Measurements from ENCODE around the gene SOBP. TPM values are rescaled to one million over a fixed set of nuclear protein-coding genes. Genes with fewer than 3 reads are reported as not detected.

SOBP gene
- total RNA-seq, 4 donors from 2014 or later: 0.26 to 1.5 (median 0.55) TPM

DNA sequence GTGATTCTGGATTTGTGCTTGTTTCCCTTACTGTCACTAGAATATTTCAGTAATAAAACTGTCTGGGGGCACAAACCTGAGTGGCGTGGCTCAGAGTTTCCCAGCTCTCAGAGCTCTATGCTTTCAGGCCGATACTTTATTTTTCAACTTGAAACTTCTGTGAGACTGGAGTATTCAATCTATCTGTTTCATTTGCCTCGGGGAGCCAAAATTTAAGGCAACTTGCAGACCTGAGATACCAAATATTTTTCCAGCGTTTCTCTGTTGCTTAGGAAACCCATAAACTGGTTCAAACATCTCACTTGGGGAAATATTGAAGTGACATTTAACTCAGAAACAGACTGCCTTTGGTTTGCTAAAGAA lies 74.7 kb downstream of the SOBP start:
- 33% methylated on average over 4 of the region's 4 CpGs for WGBS
- H3K27me3 ChIP-seq: no peaks in the 10 kb centered on the region
- no peak for DNase-seq (ENCODE audit: low spot score in 2 of 2)
- H3K4me1 ChIP-seq: no peaks in the 10 kb centered on the region
- H3K9me3 ChIP-seq: no peaks in the 10 kb centered on the region
- no peak overlapping the region for H3K4me3 ChIP-seq
- no peak for TF ChIP-seq POLR2AphosphoS5 (IDR thresholded peaks at IDR 0.05)
- TF ChIP-seq EP300 (IDR thresholded peaks at IDR 0.05): no peak
- TF ChIP-seq POLR2A (IDR thresholded peaks at IDR 0.05): no peak
- TF ChIP-seq, protein P1, sequence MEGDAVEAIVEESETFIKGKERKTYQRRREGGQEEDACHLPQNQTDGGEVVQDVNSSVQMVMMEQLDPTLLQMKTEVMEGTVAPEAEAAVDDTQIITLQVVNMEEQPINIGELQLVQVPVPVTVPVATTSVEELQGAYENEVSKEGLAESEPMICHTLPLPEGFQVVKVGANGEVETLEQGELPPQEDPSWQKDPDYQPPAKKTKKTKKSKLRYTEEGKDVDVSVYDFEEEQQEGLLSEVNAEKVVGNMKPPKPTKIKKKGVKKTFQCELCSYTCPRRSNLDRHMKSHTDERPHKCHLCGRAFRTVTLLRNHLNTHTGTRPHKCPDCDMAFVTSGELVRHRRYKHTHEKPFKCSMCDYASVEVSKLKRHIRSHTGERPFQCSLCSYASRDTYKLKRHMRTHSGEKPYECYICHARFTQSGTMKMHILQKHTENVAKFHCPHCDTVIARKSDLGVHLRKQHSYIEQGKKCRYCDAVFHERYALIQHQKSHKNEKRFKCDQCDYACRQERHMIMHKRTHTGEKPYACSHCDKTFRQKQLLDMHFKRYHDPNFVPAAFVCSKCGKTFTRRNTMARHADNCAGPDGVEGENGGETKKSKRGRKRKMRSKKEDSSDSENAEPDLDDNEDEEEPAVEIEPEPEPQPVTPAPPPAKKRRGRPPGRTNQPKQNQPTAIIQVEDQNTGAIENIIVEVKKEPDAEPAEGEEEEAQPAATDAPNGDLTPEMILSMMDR (IDR thresholded peaks at IDR 0.05): no peak
- H3K27ac ChIP-seq: no peak overlapping the region
- H3K36me3 ChIP-seq: no peaks in the 10 kb centered on the region

DNA sequence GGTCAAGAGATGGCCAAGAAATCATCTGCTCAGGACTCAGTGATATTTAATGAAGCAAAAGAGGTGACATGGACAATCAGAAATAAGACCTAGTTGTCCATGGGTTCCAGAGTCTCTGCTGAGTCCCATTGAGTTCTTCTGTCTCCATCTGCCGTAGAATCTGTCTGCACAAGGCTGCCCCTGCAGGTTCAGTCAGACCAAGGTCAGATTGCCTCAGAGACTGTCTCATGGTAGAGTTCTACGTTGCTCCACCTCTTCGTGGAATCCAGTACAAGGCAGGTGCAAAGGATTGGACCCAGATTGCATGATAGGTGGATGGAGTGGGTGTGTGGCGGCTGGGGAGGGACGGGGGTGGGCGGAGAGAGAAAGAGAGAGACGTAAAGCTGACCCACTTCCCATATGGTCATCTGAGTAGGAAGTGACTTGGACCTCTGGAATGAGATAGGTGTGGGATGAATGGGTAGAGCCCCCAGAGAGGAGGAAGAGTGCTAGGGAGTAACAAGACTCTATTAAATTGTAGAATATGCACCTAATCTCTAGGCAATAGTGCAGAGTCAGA lies 75.3 kb downstream of the SOBP start:
- H3K9me3 ChIP-seq: no peaks in the 10 kb centered on the region
- H3K27me3 ChIP-seq: no peaks in the 10 kb centered on the region
- no peak for DNase-seq (ENCODE audit: low spot score in 2 of 2)
- no peaks in the 10 kb centered on the region for H3K36me3 ChIP-seq
- H3K4me3 ChIP-seq: no peak overlapping the region
- no peak for TF ChIP-seq POLR2A (IDR thresholded peaks at IDR 0.05)
- no peak for TF ChIP-seq EP300 (IDR thresholded peaks at IDR 0.05)
- TF ChIP-seq POLR2AphosphoS5 (IDR thresholded peaks at IDR 0.05): no peak
- TF ChIP-seq, protein P1 (IDR thresholded peaks at IDR 0.05): no peak
- no peaks in the 10 kb centered on the region for H3K4me1 ChIP-seq
- WGBS: 95% methylated on average over 7 of the region's 7 CpGs
- no peak overlapping the region for H3K27ac ChIP-seq

DNA sequence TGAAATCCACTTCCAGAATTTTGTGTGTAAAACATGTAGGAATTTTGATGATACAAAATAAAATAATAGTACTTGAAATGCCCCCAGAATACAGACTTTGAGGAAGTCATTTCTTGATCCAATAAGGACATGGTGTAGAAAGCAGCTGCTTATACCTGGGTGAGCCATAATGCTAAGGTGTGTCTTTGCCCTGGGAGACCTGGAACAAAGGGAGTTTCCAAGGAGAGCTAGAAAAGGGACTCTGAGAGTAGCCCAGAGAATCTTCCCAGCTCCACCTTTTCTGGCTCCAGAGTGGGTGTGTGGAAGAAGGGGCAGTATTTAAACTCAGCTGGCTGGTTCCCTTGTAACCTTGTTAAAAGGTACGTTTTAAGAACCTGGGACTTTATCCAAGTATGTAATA lies 77.7 kb downstream of the SOBP start:
- H3K4me3 ChIP-seq: no peak overlapping the region
- H3K4me1 ChIP-seq: no peaks in the 10 kb centered on the region
- 50% methylated on average over 1 of the region's 1 CpG for WGBS
- TF ChIP-seq EP300 (IDR thresholded peaks at IDR 0.05) (no peak), POLR2A (IDR thresholded peaks at IDR 0.05) (no peak), POLR2AphosphoS5 (IDR thresholded peaks at IDR 0.05) (no peak)
- TF ChIP-seq, protein P1 (IDR thresholded peaks at IDR 0.05): no peak
- no peaks in the 10 kb centered on the region for H3K36me3 ChIP-seq
- no peaks in the 10 kb centered on the region for H3K27me3 ChIP-seq
- no peaks in the 10 kb centered on the region for H3K9me3 ChIP-seq
- DNase-seq (ENCODE audit: low spot score in 2 of 2): no peak
- H3K27ac ChIP-seq: no peak overlapping the region

DNA sequence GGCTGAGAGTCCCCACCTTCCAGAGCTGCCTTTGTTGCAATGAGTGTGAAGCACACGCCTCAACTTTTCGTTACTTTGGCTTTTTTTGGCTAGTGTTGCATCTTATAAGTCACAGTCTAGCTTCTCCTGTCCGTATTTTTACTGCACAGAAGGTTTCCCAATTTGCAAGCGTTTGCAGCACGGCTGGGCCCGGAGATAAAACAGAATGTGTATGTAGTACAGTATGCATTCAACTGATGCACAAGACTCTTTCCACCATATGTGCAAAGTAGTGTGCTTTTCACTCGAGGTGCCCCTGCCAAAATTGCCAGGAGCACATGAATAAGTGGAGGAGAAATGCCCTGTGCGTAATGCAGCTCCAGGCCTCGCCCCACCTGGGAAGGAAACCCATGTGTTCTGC lies 79.6 kb downstream of the SOBP start:
- Histone ChIP-seq H3K4me1 (no peaks in the 10 kb centered on the region), H3K4me3 (no peak overlapping the region), H3K27ac (no peak overlapping the region), H3K9me3 (no peaks in the 10 kb centered on the region), H3K36me3 (no peaks in the 10 kb centered on the region), H3K27me3 (no peaks in the 10 kb centered on the region)
- WGBS: 94% methylated on average over 9 of the region's 9 CpGs
- TF ChIP-seq EP300 (IDR thresholded peaks at IDR 0.05): no peak
- TF ChIP-seq POLR2AphosphoS5 (IDR thresholded peaks at IDR 0.05): no peak
- TF ChIP-seq POLR2A (IDR thresholded peaks at IDR 0.05): no peak
- TF ChIP-seq, protein P1 (IDR thresholded peaks at IDR 0.05): no peak
- no peak for DNase-seq (ENCODE audit: low spot score in 2 of 2)

DNA sequence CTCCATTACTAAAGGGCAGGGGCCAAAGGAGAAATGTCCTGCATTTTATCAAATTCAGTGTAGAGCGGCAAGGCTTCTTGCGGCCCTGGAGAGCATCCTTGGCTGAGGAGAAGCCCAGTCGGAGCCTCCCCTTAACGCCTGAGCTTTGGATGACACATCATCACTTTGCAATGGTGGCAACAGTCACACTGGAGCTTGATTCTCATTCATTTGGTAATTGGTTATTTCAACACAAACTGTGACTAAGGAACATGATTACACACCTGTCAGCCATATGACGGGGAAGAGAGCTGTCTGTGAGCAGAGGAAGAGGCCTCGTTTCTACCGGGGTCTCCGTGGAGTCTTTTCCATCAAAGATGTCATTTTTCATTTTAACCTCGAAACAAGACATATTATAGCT lies 81.4 kb downstream of the SOBP start:
- H3K36me3 ChIP-seq: no peaks in the 10 kb centered on the region
- no peaks in the 10 kb centered on the region for H3K4me1 ChIP-seq
- H3K4me3 ChIP-seq: no peak overlapping the region
- H3K27ac ChIP-seq: no peak overlapping the region
- H3K9me3 ChIP-seq: no peaks in the 10 kb centered on the region
- WGBS: 79% methylated on average over 6 of the region's 9 CpGs
- DNase-seq (ENCODE audit: low spot score in 2 of 2): no peak
- H3K27me3 ChIP-seq: no peaks in the 10 kb centered on the region
- no peak for TF ChIP-seq POLR2A (IDR thresholded peaks at IDR 0.05)
- TF ChIP-seq, protein P1 (IDR thresholded peaks at IDR 0.05): no peak
- TF ChIP-seq EP300 (IDR thresholded peaks at IDR 0.05): no peak
